Stimulated activated CD4-positive, alpha-beta T cell treated with anti-CD3 and anti-CD28 coated beads, TNF-alpha, amount 100 ng/mL, for 4 hours (primary cell): ENCODE data around the gene ZHX3.
A peak's percentile ranks its signal among the peaks of the same experiment; 100 is the strongest.

Source experiments
- DNase-seq, 3 experiments: peaks; one replicate each; pipeline ENCODE4 v3.0.0-alpha.2; 2020; ENCODE audit warnings: low read depth in 3 of 3

The ZHX3 gene

DNA sequence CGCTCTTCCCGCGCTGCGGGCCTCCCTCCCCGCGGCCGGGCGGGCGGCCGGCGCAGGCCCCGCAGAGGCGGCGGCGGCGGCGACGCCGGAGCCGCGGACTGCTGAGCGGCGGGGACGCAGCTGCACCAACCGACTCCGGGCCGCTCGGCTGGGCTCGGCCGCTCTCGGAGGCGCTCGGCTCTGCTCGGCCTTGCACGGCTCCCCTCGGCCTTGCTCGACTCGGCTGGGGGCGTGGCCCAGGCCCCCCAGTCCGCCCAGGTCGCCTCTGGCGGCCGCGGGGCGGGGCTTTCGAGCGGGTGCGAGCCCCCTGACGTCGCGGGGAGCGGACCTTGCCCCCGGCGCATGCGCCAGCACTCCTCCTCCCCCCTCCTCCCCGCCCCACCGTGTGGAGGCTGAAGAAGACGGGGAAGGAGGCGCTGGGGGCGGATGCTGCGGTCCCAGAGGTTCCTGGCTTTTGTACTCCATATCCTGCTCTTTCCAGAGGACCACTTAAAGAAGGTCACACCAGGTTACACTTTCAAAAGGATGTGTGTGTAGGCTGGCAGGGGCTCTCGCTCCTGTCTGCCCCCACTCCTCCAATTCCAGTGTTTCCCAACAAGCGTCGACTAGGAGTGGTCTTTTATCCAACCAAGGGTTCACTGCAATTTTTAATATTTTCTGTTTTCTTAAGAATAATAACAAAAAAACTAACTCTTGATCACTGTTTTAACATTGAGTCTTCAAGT is at the start of gene ZHX3:
ZHX3 (minus strand) TSS at position 186 of the 725 bp plus-strand sequence. CDS start 112,815 bp downstream, outside the sequence.
- peak; percentile 91 to 96 (median 93) for DNase-seq

DNA sequence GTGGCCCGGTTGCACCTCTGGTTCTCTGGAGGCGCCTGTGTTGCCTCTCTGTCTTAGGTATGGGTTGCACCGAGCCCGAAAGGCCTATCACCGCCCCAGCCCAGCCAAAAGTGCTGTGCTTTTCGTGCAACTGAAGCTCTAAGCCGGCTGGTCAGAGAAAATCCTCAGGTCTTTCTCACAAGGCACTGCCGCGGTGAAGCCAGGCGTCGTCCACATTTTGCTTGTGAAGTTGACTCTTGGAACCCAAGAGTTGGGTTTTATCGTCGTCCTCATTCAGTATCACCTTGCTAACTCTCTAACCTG is 49.8 kb upstream of the ZHX3 start:
- DNase-seq = no peak

DNA sequence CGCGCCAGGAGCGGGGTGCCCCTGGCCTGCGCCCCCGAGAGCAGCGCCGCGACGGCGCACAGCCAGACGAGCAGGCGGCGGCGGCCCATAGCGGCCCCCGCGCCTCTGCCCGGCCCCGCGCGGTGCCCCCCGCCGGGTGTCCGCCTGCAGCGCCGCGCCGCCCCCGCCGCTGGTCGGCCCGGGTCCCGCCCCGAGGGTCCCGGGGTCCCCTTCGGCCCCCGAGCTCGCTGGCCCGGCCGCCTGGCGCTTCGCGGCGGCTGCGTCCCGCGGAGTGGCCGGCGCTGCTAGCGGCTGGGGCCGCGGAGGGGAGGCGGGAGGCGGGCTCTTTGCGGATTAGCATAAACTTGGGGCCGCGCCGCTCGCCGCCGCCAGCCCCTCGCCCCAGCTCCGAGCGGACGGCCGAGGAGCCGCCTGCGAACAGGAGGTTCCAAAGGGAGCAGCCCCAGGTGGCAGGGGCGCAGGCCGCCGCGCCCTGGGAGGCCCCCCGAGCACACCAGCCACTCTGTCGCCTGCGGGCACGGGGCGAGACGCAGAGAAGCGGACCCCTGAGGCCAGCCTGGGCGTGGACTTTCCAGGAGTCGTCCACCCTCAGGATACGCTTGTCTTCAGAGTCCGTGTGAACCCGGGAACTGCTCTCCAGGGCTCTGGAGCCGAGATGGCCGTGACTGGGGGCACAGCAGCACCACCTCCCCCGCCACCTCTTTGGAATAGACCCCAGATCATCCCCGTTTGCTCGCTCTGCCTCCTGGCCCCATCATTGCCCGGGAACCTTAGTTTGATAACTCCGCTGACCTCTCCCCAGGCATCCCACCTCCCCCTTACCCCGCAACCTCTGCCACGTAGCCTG is 49.2 kb upstream of the ZHX3 start, which contains the start of gene EMILIN3:
EMILIN3 (minus strand) TSS at position 273 of the 847 bp plus-strand sequence; CDS start at position 89, 184 bp downstream.
- DNase-seq = no peak

DNA sequence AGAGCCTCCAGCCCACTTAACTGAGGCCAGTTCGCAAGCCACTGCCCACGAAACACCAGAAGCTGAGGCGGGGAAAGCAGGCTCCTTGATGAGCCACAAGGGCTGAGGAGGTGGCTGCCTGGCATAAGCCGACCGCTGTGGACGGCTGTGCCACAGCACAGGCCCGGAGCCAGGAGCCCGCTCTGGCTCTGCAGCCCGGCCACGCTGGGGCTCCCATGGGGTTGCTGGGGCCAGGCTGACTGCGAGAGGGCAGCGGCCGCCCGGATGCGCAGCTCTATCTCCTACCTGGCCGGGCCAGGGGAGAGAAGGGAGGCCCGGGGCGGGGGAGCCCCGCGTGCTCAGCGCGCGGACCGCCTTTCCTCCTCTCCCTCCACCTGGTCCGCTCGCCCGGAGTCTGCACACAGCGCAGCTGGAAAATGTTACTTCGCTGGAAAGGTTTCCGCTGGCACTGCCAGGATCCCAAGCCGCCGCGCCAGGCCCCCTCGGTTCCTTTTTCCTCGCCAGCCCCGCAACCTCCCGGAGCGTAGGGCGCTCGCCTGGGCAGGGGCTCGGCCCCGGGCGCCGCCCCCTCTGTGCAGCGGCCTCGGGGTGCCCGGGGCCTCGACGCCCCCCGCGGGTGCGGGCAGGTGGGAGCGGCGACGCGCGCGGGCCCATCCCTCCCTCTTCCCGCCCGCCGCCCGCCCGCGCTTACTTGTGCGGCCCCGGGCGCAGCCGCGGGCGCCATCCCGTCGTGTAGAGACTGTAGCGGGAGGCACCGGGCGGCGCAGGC is 48.4 kb upstream of the ZHX3 start:
- DNase-seq = no peak

DNA sequence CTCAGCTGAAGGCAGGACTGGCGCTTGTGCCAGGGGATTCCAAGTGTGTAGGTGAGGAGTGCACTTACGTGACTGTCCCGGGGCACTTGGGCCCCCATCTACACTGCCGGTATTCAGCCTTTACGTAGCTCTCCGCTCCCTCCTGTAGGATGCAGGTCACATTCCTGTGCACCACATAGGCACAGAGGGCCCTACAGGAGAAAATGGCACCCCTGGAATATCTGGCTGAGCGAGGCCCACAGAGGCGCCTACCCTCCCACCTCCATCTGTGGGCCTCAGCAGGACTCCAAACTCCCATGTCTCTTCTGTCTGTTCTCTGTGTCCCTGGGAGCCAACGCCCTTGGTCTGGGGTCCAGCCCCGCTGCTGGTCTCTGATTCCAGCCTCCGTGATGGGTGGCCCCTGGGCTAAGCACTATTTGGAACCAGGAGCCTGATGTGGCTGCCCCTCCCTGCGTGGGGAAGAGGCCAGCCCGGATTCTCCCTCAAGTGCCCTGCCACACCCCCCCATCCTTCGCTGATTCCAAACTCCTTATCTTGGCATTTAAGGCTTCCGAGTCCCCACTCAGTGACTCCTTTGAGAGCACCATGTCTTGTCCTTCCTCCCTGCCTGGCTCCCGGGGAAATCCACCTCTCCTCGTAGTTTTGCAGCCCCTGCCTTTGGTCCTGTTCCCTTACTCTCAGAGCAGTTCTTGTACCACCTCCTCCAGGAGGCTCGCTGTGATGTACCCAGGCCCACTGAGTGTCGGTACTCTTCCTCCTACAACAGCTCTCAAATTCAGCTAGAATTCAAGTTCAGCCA is 47.6 kb upstream of the ZHX3 start:
- DNase-seq = no peak

- DNase-seq = no peak
Observed at GRCh38 chr20:41364236-41364855, 46.8 kb upstream of the ZHX3 start.

DNA sequence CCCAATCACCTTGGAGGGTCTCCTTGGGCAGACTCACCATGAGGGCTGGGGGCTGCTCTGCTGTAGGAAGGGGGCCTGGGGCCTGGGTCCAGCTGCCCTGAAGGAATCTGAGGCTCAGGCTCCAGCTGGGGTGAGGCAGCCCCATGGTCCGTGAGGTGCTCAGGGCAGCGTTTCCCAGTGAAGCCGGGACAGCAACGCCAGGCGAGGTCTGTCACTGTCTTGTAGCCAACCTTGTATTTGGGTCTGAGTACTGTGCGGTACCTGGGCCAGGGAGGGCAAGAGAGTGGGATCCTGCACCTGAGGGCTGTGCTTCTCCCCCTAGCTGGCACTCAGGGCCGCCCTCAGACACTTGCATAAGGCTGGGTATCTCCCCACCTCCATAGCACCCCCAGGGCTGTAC is 46.1 kb upstream of the ZHX3 start:
- DNase-seq = no peak

DNA sequence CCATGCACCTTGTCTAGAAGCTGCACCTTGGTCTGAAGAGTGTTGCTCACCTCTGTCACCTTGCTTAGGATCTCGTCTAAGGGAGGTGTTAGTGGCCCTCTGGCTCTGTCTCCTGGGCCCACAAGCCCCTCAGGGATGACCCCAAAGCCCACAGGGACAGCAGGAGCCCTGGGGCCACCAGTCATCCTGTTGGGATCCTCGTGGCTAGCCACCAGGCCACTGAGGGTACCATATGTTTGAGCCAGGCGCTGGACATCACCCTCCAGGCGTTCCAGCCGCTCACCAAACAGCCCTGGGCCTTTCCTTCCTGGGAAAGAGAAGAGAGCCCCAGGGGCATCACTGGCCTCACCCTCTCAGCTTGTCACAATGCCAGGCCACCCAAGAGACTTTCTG is 45.2 kb upstream of the ZHX3 start:
- DNase-seq = no peak

- DNase-seq = no peak
Observed at GRCh38 chr20:41361757-41362747, 44.5 kb upstream of the ZHX3 start.

- no peak for DNase-seq
Observed at GRCh38 chr20:41360831-41361756, 43.6 kb upstream of the ZHX3 start.

GRCh38 chr20:41359541-41360011 is 42.0 kb upstream of the ZHX3 start:
- DNase-seq = no peak

DNA sequence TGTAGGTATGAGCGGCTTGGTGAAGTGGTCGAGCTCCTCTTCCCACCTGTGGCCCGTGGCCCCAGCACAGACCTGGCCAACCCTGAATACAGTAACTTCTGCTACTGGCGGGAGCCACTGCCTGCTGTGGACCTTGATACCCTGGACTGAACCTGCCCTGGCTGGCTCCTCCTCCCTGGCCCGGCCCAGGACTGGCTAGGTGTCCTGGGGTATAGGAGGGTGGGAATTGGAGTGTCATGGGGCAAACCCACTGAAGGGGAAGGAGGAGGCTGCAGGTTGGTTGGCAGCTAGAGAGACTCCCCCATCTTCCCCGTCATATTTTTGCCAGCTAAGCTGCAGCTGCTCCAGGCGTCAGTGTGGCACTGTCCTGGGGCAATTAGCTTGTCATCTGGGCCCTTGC is 41.2 kb upstream of the ZHX3 start:
- no peak for DNase-seq

DNA sequence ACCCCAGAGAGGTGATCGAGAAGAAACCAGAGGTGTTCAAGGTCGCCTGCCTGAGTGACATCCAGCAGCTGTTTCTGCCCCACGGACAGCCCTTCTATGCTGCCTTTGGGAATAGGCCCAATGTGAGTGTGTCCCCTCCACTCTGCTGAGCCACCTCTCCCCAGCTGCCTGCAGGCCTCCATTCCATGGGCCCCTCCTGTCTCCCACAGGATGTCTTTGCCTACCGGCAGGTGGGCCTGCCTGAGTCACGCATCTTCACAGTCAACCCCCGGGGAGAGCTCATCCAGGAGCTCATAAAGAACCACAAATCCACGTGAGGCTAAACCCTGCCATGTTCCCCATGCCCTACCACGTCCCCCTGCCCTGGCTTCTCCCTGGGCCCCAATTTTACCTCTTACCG is 40.7 kb upstream of the ZHX3 start:
- DNase-seq = no peak

GRCh38 chr20:41357424-41358163 is 40.1 kb upstream of the ZHX3 start:
- no peak for DNase-seq

DNA sequence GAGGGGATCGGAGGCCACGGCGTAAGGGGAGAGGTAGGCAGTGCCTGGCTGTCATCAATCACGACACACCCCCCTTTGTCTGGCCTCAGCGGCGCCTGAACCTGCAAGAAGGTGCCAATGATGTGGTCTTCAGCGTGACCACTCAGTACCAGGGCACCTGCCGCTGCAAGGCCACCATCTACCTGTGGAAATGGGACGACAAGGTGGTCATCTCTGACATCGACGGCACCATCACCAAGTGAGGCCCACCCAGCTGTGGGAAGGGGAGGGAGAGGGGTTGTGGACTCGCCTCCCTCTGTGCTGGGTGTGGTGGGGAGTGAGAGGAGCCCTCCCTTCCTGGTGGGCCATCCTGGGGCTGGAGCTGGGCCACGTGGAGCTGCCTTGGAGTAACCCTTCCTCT is 39.4 kb upstream of the ZHX3 start:
- DNase-seq = no peak

DNA sequence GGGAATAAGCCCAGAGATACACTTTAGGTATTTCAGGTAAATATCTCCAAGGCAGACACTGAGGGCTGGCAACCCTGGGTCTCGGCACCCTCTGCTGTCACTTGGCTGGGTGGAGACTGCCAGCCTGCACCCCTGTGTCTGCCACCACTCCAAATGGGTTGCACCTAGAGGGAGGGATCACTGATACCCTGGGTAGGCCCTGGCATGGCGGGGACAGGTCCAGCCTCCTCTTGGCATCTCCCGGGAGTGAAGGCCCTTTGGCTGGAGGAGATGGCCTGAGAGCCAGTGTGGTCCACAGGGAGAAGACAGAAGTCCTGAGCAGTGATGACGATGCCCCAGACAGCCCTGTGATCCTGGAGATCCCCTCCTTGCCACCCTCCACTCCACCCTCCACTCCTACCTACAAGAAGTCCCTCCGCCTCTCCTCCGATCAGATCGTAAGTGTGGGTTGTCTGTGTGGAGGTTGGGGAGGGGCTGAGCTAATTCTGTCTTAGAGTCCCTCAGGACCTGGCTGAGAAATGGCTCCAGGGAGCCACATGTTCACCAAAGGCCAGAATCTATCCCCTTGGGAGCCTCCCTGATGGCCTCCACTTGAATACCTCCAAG is 38.2 kb upstream of the ZHX3 start:
- DNase-seq = no peak

- DNase-seq = no peak
Observed at GRCh38 chr20:41355192-41355591, 37.7 kb upstream of the ZHX3 start.

DNA sequence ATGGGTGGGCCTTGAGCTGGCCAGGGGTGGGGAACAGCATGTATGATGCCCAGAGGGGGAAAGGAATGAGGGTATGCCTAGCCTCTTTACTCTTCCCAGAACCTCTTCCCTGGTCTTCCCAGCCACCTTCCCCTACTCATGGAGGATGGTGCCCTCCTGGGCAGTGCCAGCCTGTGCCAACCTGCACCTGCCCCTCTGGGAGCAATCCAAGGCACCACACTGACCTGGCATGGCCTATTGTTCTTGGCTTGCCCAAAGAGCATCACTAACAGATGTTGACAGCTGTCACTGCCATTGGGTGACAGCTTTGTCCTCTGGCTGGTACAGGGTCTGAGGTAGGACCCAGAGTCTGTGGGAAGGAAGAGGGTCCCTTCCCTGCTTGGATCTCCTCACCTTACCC is 36.0 kb upstream of the ZHX3 start:
- DNase-seq = no peak
